Caco-2 (cell line): ENCODE data around the gene GPR12. TPM values are rescaled to one million over a fixed set of nuclear protein-coding genes. Genes with fewer than 3 reads are reported as not detected.

Source experiments
- BruUV-seq: library from RNA; stranded (reverse); fragments of 400-500 nt; replicated peaks from 2 replicates; lab custom pipeline; 2021; lab: Mats Ljungman, UMichigan
- CTCF ChIA-PET: fragments of 300-600 bp; sonication (Branson Sonifier 250); formaldehyde crosslinking; loops from one replicate; lab custom pipeline; 2022; ENCODE audit warnings: antibody characterized with exemption; lab: Charles Lee
- POLR2A ChIA-PET: fragments of 300-600 bp; sonication (Branson Sonifier 250); formaldehyde crosslinking; loops from one replicate; lab custom pipeline; 2022; ENCODE audit warnings: antibody characterized with exemption; lab: Charles Lee
- DNase-seq, 2 experiments: peaks; one replicate each; pipeline versions ENCODE4 v3.0.0 to v3.0.0-alpha.2; 2020 to 2022
- H3K27me3 ChIP-seq: replicated peaks from 2 replicates; pipeline ENCODE4 v1.6.0; 2011; ENCODE audit warnings: low read length; ENCODE audit not compliant: control insufficient read depth, insufficient read depth
- H3K36me3 ChIP-seq: 2 replicates; pipeline ENCODE4 v1.5.1; 2011; ENCODE audit warnings: low read length; ENCODE audit not compliant: control insufficient read depth, insufficient read depth
- H3K4me1 ChIP-seq: fragments of 250-450 bp; sonication (Bioruptor Pico); 2 replicates; pipeline ENCODE4 v1.5.1; 2020; ENCODE audit warnings: mild to moderate bottlenecking
- H3K4me3 ChIP-seq: 2 replicates; pipeline ENCODE4 v1.5.1; 2011; ENCODE audit warnings: low read depth, mild to moderate bottlenecking, control low read depth, low read length
- H3K9me3 ChIP-seq: fragments of 250-450 bp; sonication (Bioruptor Pico); 2 replicates; pipeline ENCODE4 v1.5.1; 2020; ENCODE audit warnings: mild to moderate bottlenecking, moderate library complexity
- H3K27ac Mint-ChIP-seq: one replicate; pipeline ENCODE4 v1.8.0; 2022; ENCODE audit warnings: mixed read lengths; ENCODE audit not compliant: unreplicated experiment
- H3K27me3 Mint-ChIP-seq: one replicate; pipeline ENCODE4 v1.8.0; 2022; ENCODE audit warnings: mixed read lengths; ENCODE audit not compliant: insufficient read depth, unreplicated experiment
- H3K36me3 Mint-ChIP-seq: one replicate; pipeline ENCODE4 v1.8.0; 2022; ENCODE audit warnings: mild to moderate bottlenecking, mixed read lengths; ENCODE audit not compliant: insufficient read depth, unreplicated experiment
- H3K4me1 Mint-ChIP-seq: one replicate; pipeline ENCODE4 v1.8.0; 2022; ENCODE audit warnings: low read depth, mixed read lengths; ENCODE audit not compliant: unreplicated experiment
- H3K4me3 Mint-ChIP-seq: one replicate; pipeline ENCODE4 v1.8.0; 2022; ENCODE audit warnings: mild to moderate bottlenecking, moderate library complexity, mixed read lengths; ENCODE audit not compliant: unreplicated experiment
- H3K9me3 Mint-ChIP-seq: one replicate; pipeline ENCODE4 v1.8.0; 2022; ENCODE audit warnings: mixed read lengths; ENCODE audit not compliant: unreplicated experiment
- intact Hi-C: fragments of 100-400 bp; cut with micrococcal nuclease; formaldehyde crosslinking; loops from one replicate; pipeline ENCODE4 v1.10.0; 2022; ENCODE audit not compliant: unreplicated experiment
- total RNA-seq: library from RNA; stranded (reverse); gene quantifications from 2 replicates; pipeline ENCODE4 v1.2.3, GENCODE V29; 2022
- TF ChIP-seq, protein P1 (sequence below), 2 experiments: fragments of 200-600 bp in 1 of 2; IDR thresholded peaks; 1 replicate in 1 of 2; 2 replicates in 1 of 2; pipeline versions ENCODE4 v1.5.1 to v1.8.0; 2011 to 2022; ENCODE audit warnings: antibody characterized with exemption in 1 of 2, control low read depth in 1 of 2, inconsistent platforms in 1 of 2, low read depth in 1 of 2, low read length in 1 of 2, mild to moderate bottlenecking in 1 of 2, moderate library complexity in 1 of 2; ENCODE audit not compliant: insufficient read depth in 1 of 2, severe bottlenecking in 1 of 2, unreplicated experiment in 1 of 2

Gene GPR12
- total RNA-seq, 1 experiment from 2014 or later = not detected

DNA sequence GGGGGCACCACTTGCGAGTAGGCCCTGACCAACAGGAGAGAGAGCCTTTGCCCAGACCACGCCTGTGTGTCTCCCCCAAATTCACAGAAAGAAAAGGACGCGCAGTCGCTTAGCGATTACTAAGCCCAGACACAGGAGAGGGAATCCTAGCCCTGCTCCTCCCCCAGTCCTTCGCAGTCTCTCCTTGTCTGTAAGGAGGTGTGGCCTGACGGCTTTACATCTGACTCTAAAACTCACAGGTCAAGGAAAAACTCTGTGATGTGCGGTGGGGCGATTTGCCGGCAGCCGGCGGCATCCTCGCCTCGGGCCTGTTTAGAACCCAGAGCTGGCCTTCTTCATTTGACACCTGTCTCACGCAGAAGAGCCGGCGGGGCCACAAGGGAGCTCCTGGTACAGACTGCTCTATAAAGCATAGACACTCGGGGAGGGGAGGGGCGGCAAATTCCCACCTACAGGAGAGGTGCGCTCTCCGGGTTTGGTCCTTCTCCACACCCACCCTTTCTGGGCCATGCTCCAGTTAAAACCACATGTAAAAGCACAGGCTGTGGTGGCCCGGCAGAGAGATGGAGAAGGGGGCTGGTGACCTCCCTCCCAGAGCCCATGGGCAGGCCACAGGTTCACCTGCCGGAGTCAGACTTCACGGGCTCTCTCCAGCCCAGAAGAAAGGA is 17.8 kb downstream of the GPR12 start:
- H3K27me3 Mint-ChIP-seq = peaks cover 17% of the 10 kb centered on the region
- H3K4me1 Mint-ChIP-seq = no peaks in the 10 kb centered on the region
- TF ChIP-seq, protein P1, sequence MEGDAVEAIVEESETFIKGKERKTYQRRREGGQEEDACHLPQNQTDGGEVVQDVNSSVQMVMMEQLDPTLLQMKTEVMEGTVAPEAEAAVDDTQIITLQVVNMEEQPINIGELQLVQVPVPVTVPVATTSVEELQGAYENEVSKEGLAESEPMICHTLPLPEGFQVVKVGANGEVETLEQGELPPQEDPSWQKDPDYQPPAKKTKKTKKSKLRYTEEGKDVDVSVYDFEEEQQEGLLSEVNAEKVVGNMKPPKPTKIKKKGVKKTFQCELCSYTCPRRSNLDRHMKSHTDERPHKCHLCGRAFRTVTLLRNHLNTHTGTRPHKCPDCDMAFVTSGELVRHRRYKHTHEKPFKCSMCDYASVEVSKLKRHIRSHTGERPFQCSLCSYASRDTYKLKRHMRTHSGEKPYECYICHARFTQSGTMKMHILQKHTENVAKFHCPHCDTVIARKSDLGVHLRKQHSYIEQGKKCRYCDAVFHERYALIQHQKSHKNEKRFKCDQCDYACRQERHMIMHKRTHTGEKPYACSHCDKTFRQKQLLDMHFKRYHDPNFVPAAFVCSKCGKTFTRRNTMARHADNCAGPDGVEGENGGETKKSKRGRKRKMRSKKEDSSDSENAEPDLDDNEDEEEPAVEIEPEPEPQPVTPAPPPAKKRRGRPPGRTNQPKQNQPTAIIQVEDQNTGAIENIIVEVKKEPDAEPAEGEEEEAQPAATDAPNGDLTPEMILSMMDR (IDR thresholded peaks at IDR 0.05; ENCODE audit: insufficient read depth in 1 of 2, low read depth in 1 of 2, low read length in 1 of 2, severe bottlenecking in 1 of 2, unreplicated experiment in 1 of 2) = no peak
- no peak for DNase-seq
- Histone ChIP-seq H3K36me3 (no peaks in the 10 kb centered on the region), H3K4me3 (no peak overlapping the region), H3K27me3 (no peaks in the 10 kb centered on the region; the same call in 1 of the 2 replicates), H3K4me1 (no peaks in the 10 kb centered on the region), H3K9me3 (peaks cover 13% of the 10 kb centered on the region; the same call in 1 of the 2 replicates)
- no peaks in the 10 kb centered on the region for H3K36me3 Mint-ChIP-seq
- POLR2A ChIA-PET = no interaction called here
- no peak overlapping the region for H3K4me3 Mint-ChIP-seq
- peaks cover 5% of the 10 kb centered on the region for H3K9me3 Mint-ChIP-seq
- CTCF ChIA-PET = interaction anchor here (0.6 kb wide), 1 partner anchor 187 kb away, joined by 5 read pairs; no protein-coding TSS in a partner anchor
- intact Hi-C loops = no loop called here
- no peak overlapping the region for H3K27ac Mint-ChIP-seq
- BruUV-seq = no TSS peak

- DNase-seq = no peak
- Mint-ChIP-seq H3K27me3 (peaks cover 27% of the 10 kb centered on the region), H3K36me3 (no peaks in the 10 kb centered on the region), H3K27ac (no peak overlapping the region), H3K4me1 (no peaks in the 10 kb centered on the region), H3K4me3 (no peak overlapping the region), H3K9me3 (peaks cover 12% of the 10 kb centered on the region)
- BruUV-seq = no TSS peak
- no peaks in the 10 kb centered on the region for H3K36me3 ChIP-seq
- peaks cover 16% of the 10 kb centered on the region; the same call in 1 of the 2 replicates for H3K9me3 ChIP-seq
- CTCF ChIA-PET = no interaction called here
- H3K4me1 ChIP-seq = no peaks in the 10 kb centered on the region
- TF ChIP-seq, protein P1 (IDR thresholded peaks at IDR 0.05; ENCODE audit: insufficient read depth in 1 of 2, low read depth in 1 of 2, low read length in 1 of 2, severe bottlenecking in 1 of 2, unreplicated experiment in 1 of 2) = no peak
- intact Hi-C loops = no loop called here
- peaks cover 2% of the 10 kb centered on the region; the same call in 1 of the 2 replicates for H3K27me3 ChIP-seq
- no peak overlapping the region for H3K4me3 ChIP-seq
- POLR2A ChIA-PET = interaction anchor here (0.5 kb wide), 1 partner anchor 14 kb away, joined by 6 read pairs; no protein-coding TSS in a partner anchor
Observed at GRCh38 chr13:26735677-26736076, 24.9 kb downstream of the GPR12 start.

GRCh38 chr13:26727633-26728032 is 33.0 kb downstream of the GPR12 start:
- Histone ChIP-seq H3K36me3 (no peaks in the 10 kb centered on the region), H3K9me3 (no peaks in the 10 kb centered on the region; the same call in 1 of the 2 replicates), H3K4me1 (no peaks in the 10 kb centered on the region), H3K4me3 (no peak overlapping the region), H3K27me3 (no peaks in the 10 kb centered on the region; the same call in 1 of the 2 replicates)
- POLR2A ChIA-PET = no interaction called here
- H3K27ac Mint-ChIP-seq = no peak overlapping the region
- BruUV-seq = no TSS peak
- H3K9me3 Mint-ChIP-seq = no peaks in the 10 kb centered on the region
- H3K4me1 Mint-ChIP-seq = no peaks in the 10 kb centered on the region
- intact Hi-C loops = no loop called here
- no peaks in the 10 kb centered on the region for H3K36me3 Mint-ChIP-seq
- peaks cover 16% of the 10 kb centered on the region for H3K27me3 Mint-ChIP-seq
- no peak for DNase-seq
- no peak overlapping the region for H3K4me3 Mint-ChIP-seq
- TF ChIP-seq, protein P1 (IDR thresholded peaks at IDR 0.05; ENCODE audit: insufficient read depth in 1 of 2, low read depth in 1 of 2, low read length in 1 of 2, severe bottlenecking in 1 of 2, unreplicated experiment in 1 of 2) = no peak
- CTCF ChIA-PET = no interaction called here
